ENCODE results near the gene BNIP1.

BNIP1 gene

GRCh38 chr5:173172166-173172565 lies 27.8 kb downstream of the BNIP1 start:
- no peak for DNase-seq

- no peak for DNase-seq
Measured at GRCh38 chr5:173175523-173175922, 31.2 kb downstream of the BNIP1 start.

GRCh38 chr5:173178369-173178910 lies 34.1 kb downstream of the BNIP1 start:
- no peak for DNase-seq

DNA sequence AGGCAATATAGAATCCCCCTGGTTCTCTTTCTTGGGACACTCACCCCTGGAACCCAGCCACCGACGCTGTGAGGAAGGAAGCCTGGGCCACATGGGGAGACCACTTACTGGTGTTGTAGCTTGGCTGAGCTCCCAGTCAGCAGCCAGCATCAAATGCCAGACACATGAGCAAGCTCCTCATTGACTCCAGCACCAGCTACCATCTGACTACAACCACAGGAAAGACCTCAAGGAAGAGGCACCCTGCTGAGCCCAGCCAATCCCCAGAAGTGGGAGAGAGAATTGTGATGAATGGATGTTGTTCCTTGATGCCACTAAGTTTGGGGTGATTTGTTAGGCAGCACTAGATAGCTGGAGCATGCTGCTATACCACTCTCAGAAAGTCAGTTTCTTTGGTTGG lies 36.0 kb downstream of the BNIP1 start:
- DNase-seq = no peak

- DNase-seq = peak; percentile 63
Measured at GRCh38 chr5:173187054-173187743, 42.9 kb downstream of the BNIP1 start.

GRCh38 chr5:173188280-173188679 lies 43.9 kb downstream of the BNIP1 start:
- DNase-seq = no peak

GRCh38 chr5:173191015-173191414 lies 46.7 kb downstream of the BNIP1 start:
- no peak for DNase-seq

DNA sequence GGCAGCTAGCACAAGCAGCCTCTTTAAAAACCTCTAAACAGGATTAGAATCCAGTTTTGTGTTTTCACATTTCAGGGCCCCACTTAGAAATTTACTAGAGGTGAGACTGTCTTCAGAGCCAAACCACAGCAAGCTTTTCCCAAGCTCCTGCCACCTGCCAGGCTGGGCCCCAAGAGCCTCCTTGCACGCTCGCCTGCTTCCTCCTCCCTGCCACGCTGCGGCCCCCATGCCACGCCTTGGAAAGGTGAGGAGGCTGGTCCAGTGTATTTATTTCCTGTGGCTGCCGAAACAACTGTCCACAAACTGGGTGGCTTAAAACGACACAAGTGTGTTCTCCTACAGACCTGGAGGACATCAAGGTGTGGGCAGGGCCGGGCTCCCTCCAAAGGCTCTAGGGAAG lies 47.2 kb downstream of the BNIP1 start:
- DNase-seq = no peak

DNA sequence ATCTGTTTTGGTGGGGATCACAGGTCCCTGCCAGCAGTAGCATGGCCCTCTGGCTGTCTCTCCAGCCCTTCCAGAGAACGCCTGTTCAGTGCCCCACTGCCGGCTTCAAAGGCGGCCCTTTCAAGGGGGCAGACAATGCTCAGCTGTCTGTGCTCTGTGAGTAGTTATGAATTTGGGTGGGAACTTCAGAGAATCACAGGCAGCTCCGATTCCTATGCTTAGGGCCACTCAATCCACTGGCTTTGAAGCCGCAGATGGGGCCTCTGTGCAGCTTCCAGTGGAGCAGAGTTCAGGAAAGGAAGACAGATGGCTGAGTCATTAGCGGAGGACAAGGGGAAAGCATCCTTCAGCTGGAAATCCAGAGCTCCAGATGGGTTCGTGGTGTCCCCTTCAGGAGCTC lies 48.2 kb downstream of the BNIP1 start:
- DNase-seq = no peak

GRCh38 chr5:173196133-173196952 lies 52.0 kb downstream of the BNIP1 start:
- no peak for DNase-seq

GRCh38 chr5:173197375-173197891 lies 53.1 kb downstream of the BNIP1 start:
- DNase-seq = no peak

DNA sequence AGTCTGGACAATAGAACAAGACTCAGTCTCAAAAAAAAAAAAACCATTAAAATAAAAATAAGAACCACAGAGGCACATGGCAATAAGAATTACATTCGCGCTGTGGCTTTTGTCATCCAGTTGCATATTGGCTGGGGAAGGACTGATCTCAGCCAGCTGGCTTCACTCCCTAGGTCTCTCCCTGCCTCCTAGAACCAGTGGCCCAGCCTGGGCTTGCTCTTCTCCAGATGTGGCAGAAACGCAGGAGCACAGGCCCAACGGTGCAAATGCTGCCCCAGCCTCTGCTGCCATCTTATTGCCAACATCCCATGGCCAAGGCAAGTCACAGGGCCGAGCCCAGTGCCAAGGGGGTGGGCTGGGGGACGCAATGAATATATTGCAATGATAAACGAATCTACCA lies 53.7 kb downstream of the BNIP1 start:
- no peak for DNase-seq

DNA sequence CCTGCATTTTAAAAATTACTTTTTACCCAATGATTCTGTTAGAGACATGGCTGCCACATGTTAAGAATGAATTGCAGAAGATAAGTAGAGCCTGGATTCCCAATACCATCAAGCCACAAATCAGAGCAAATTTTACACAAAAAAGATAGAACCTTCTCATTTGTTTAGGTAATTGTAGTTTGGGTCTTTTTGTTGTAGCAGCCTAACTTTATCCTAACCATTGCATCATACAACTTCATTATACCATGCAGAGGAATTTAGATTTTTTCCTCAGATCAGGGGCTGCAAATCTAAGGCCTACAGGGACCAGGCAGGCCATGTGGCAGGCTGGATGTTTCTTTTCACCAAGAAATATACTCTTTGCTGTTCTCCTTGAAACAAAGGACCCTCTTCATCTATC lies 56.0 kb downstream of the BNIP1 start:
- DNase-seq = no peak

DNA sequence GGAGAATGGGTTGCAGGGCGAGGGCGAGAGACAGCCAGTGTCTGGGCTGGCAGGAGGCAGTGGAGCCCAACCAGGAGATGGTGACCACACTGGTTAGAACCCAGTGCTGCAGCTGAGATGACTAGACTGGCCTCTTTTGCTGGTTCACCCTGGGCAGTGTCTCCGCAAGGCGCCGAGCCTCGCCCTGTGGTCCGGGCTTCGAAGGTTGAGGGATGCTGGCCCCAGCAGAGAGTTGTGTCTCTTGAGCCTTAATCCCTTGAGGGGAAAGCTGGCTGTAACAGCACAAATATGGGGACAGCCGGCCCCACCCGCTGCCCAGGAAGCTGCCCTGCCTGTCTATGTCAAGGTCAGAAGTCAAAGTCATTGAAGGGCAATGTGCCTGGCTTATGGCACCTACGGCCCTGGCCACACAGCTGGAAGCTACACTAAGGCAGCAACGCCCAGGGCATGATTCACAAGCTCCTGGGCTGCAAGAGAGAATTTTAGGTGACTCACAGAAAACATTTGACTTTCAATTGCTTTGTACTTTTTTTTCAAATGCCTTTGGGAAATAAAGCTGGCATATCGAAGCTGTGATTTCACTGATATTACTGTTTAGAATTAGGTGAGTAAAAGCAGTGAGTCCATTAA lies 57.4 kb downstream of the BNIP1 start:
- peak; percentile 82 for DNase-seq

GRCh38 chr5:173202266-173202875 lies 58.0 kb downstream of the BNIP1 start:
- no peak for DNase-seq

DNA sequence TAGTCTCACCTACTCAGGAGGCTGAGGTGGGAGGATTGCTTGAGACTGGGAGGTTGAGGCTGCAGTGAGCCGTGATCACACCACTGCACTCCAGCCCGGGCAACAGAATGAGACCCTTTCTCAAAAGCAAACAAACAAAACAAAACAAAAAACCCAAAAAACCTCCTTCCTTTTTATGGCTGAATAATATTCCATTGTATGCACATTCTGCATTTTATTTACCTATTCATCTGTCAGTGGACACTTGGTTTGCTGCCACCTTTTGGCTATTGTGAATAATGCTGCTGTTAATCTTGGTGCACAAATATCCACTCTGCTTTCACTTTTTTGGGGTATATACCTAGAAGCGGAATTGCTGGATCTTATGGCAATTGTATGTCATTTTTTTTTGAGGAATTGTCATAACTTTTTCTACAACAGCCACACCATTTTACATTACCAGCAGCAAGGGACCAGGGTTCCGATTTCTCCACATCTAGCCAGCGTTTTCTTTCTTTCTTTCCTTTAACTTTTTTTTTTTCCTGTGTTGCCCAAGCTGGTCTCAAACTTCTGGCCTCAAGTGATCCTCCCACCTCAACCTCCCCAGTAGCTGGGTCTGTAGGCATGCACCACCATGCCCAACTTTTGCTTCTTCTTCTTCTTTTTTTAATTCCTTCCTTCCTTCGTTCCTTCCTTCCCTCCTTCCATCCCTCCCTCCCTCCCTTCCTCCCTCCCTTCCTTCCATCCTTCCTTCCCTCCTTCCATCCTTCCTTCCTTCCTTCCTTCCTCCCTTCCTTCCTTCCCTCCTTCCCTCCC lies 60.1 kb downstream of the BNIP1 start:
- DNase-seq = no peak

- no peak for DNase-seq
Measured at GRCh38 chr5:173205916-173206315, 61.6 kb downstream of the BNIP1 start.

DNA sequence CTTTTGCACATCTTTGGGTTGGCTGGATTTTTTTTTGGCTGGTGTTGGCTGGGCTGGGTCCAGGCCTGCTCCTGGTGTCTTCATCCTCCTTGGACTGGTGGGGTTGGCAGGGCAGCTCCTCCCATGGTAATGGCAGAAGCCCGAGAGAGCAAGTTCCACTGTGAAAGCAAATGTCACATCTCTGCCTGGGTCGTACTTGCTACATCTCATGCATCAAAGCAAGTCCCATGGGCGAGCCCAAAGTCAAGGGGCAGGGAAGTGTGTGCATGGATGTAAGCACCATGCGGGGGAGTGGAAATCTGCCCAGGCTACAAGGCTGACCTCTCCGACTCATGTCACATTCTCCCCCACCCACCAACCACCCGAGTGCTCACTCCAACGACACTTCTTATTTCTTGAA lies 64.0 kb downstream of the BNIP1 start:
- DNase-seq = no peak

DNA sequence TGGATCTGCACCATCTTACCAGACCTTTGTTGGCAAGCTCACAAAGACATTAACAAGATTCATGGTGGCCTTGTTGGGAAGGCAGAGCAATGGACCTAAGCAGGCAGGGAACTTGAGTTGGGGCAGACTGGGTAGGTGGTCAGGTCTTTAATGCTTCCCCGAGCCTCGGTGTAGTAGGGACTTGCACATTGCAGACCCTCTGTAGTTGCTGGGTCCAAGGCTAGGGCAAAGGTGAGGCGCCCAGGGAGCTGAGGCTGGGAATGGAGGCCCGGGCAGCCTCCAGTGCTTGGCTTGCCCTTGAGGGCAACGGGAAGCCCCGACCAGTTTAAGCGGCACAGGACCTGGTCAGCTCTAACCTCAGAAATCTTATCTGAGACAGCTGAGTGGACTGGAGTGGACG lies 66.5 kb downstream of the BNIP1 start:
- DNase-seq = no peak

GRCh38 chr5:173211284-173211683 lies 67.0 kb downstream of the BNIP1 start:
- no peak for DNase-seq

GRCh38 chr5:173213236-173213933 lies 69.1 kb downstream of the BNIP1 start:
- DNase-seq = no peak

Data from 8988T (cell line).